IMR-90 (cell line): ENCODE measurements around the gene MARCHF2.

Source experiments
- CTCF ChIP-seq: conservative IDR thresholded peaks from 2 replicates; pipeline ENCODE4 v1.5.1; 2012; ENCODE audit warnings: mild to moderate bottlenecking, low read depth, low read length, improper control_type of control experiment
- ELK1 ChIP-seq: fragments of 150-350 bp; IDR thresholded peaks from 2 replicates; pipeline ENCODE4 v1.6.1; 2016; ENCODE audit warnings: low read depth, mild to moderate bottlenecking, low read length, moderate library complexity, borderline replicate concordance
- POLR2A ChIP-seq: IDR thresholded peaks from 2 replicates; pipeline ENCODE4 v1.6.1; 2012; ENCODE audit warnings: mild to moderate bottlenecking, low read depth, low read length
- USF2 ChIP-seq: fragments of 150-350 bp; IDR thresholded peaks from 2 replicates; pipeline ENCODE4 v1.6.1; 2017; ENCODE audit warnings: mild to moderate bottlenecking, antibody characterized with exemption, low read length, low read depth

GRCh38 chr19:8453616-8454015 lies 40.5 kb downstream of the MARCHF2 start:
- TF ChIP-seq POLR2A = no peak
- TF ChIP-seq CTCF = no peak
- no peak for TF ChIP-seq ELK1
- TF ChIP-seq USF2 = no peak
